Measurements from ENCODE around the gene BGN.

Gene BGN

DNA sequence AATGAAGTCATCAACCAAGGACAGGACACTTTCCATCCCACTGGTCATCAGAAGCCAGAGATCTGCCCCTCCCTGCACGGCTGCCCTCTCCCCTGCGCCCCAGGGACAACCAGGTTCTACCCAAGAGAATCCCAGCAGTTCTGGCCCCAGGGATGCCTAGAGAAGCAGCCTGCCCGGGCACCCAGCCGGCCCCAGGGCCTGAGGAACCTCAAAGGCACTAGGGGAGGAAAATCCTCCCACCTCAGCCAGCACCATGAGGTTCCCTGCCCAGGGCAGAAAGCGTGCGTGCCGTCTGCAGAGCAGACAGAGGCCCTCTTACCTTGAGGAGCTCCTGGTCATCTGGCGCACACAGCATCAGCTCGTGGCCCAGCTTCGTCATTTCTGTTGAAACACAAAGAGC, 32.5 kb upstream of the BGN start:
- DNase-seq = no peak

DNA sequence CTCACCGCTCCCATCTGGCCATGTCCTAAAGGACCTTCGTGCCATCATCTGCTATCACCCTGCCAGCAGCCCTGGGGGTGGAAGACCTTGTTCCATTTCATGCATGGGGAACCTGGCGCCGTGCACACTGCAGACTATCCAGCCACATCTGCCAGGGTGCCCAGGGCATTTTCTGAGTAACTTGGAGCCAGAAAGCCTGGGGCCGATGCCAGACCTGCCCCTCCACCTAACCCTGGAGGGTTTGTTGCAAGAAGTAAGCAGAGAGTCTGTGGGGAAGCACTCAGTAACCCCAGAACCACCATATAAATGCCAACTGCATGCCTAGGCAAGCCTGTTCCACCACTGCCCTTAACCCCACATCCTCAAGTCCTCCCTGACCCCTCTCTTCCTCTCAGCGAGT, 31.7 kb upstream of the BGN start:
- no peak for DNase-seq

DNA sequence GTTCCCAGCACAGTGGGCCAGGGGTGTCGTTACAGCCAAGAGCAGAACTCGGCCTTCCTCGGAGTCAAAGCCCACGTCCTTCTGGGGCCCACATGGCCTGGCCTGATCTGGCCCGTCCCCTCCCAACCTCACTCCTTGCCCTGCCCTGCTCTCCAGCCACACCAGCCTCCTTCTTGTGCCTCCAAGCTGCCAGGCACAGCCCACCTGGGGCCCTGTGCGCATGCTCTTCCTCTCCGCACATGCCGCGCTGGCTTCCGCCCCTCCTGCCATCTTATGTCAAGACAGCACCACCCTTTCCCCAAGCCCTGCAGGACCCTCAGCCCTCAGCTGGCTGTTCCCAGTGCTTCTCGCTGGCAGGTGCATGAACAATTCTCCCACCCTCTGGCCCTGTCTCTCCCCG, 31.2 kb upstream of the BGN start:
- DNase-seq = no peak

DNA sequence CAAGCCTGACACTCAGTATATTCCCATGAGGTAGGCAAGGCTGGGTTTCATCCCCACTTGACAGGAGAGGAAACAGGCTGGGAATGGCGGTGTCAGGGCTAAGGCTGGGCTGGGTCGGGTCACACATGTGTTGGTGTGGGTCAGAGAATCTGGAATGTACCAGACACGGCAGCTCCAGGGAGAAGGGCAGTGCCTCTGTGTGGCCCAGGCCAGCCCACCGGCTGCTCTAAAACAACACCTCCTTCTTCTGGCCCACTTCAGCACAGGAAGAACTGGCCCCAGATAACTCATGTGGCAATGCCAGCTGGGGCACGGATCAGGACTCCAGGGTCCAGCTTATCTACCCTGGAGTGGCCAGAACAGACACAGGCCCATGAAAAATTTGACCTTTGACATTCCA, 30.7 kb upstream of the BGN start:
- no peak for DNase-seq

DNA sequence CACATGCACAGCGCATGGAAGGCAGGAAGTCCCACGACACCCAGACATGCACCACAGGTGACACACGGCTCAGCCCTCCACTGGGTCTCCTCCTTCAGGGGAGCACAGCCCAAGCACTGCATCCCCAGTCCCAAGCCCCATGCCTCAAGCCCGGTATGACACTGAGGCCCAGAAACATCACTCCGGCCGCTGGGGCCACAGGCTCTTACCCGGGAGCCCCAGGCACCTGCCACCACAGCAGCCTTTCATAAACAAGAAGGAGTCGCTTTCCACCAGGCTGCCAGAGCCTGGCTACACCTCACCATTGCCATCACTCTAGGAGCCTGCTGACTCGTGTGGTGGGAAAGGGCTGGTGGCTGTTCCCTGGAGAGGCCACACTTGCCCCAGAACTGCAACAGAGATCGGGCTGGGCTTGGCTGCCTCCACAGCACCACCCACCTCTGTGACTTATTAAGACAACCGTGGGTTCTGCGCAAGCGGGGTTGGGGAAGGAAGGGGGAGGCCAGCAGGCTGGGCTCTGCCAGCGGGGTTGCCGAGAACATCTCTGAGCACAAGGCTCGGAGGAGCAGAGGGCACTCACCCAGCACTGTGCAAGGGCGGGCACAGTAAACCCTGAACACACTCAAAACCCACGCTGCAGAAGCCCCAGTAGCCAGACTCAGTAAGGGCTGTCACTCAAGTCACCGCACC, 28.9 kb upstream of the BGN start:
- DNase-seq = no peak

DNA sequence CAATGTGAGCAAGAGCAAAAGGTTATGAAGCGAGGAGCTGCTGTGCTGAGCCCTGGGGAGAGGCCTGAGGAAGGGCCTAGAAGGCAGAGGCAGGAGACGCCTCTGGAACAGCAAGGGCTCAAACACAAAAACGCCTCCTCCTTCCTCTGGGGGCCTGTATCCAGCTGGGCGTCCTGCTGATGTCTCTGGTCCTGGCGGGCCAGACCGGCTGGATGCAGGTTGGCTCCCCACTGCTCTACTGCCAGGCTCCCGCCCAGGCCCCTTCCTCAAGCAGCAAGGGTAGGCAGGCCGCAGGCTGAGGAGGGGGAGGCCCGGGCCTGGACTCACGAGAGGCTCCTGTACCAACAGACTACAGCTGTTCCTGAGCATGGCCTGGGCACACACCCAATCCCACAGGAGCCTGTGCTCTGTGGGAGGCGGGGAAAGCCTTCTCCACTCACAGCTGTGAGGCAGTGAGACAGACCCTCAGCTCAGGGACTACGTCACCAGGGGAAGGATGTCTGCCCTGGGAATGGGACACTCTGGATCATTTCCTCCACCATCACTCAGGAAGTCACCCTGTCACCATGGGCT, 26.7 kb upstream of the BGN start:
- no peak for DNase-seq

DNA sequence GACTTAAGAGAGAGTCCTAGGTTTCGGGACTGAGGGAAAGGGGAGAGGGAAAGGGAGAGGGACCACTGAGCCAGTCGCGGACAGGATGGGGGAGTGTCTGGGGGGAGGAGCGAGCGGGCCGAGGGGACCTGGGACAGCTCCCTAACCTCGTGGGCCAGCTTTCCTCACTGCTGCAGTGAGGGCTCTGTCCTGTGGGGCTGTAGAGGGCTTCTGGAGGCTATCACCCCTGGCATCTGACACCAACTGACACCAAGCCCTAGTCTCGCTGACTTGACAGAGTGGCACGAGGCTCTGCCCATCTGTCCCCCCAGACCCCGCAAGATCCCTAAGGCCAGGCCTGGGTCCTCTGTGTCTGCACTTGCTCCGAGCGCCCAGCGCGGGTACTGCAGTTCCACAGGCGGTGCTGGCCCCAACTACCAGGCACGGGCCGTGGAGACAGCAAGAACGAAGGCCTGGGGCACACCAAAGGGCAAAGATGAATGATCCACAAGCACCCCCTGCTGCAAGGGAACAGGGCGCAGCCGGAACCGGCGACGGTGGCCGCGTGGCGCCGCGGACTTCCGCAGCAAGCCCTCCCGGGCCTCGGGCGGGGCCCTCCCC, 24.9 kb upstream of the BGN start:
- DNase-seq = peak in 1 of 2 donors; percentile 11

DNA sequence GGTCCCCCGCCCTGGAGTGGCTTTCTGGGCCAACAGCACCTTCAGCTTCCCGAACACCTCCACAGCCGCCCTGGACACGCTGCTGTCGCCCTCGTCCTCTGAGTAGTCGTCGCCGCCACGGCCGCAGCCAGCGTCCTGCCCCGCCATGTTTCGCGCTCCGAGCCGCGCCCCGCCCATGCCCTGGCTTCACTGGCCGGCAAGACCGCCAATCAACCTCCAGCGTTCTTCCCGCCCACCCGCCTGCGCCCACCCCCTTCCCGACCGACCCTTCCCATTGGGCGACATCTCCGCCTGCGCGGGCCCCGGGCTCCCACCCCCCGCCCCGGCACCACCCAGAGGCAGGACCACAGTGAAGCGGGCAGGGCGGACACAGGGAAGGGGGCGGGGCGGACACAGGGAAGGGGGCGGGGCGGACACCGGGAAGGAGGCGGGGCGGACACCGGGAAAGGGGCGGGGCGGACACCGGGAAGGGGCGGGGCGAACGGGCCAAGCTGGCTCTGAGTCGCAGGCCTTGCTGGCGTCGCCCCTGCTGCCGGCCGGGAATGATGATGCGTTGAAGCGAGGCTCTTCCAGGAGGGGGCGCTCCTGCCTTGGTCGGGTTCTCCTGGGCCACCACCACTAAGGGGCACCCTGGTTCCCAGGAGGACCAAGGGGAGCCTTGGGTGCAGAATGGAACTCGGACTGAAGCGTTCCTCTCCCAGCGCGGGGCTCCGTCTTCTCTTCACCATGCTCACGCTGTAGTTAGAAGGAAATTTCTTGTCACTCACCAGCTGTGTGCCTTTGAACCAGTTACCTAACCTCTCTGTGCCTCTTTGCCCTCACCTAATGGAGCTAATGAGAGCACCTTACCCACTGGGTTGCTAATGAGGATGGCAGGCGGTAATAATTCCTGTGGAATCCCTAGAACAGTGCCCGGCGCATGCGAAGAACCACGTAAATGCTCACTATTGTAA, 24.1 kb upstream of the BGN start, which contains the start of gene HAUS7:
Gene HAUS7 (minus strand): TSS at position 166 of the 953 bp plus-strand sequence. CDS start 19 bp downstream, at position 147.
- peak; percentile 81 to 85 for DNase-seq

DNA sequence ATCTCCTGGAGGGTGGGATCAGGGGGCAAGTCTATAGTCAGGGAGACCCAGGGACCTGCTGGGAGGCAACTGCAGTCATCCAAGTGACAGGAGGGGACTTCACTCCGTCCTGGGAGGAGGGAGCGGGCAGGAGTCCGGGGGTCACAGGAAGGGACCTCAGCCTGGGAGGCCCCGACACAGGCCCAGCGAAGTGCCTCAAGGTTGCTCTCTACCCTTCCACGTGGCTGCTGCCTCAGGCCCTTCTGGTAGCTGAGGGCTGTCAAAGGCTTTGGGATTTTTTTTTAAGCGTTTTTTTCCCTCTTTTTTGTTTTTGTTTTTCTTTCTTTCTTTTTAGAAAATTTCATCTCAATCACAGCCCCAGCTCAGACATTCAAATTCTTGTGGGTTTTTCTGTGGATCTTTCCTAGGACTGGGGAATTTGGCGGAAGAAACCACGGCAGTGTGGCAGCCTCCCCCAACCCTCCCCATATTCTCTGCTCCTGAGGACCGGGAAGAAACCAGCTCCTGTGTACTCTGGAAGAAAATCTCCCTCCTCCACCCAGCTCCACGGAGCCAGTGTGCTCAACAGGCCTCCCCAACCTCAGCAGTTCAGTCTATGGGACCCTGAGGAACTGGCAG, 23.0 kb upstream of the BGN start:
- DNase-seq = no peak

DNA sequence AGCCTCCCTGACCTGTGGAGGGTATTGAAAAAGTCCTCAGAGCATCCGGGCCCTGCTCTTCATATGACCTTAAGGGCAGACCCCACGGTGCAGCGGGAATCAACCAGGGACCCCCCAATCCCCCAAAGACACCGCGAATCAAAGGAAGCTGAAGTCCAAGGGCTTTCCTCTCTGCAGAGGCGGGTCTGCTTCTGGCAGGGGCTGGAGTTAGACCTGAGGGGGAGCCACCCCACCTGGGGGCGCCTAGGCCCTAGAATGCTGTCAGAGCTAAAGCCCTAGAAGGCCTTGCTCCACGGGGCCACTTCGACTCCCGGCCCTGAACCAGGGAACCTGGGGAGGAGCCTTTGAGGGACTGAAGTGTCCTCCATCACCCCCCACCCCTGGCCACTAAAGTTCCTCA, 21.7 kb upstream of the BGN start:
- no peak for DNase-seq

DNA sequence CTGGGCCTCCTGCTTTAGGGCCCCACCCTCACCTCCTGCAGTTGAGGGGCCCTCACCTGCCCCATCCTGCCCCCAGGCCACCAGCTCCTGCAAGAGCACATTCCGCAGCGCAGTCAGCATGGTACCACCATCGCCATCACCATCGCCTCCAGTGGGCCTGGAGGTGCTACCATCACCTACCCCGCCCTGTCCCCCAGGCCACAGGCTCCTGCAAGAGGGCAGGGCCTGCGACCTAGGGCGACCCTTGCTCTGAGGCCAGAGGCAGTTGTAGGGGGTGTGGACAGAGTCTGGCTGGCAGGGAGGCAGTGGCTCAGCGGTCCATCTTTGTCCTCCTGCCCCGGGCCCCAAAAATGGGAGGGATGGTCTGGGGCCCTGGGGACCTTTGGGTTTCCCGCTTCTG, 20.5 kb upstream of the BGN start:
- DNase-seq = no peak

DNA sequence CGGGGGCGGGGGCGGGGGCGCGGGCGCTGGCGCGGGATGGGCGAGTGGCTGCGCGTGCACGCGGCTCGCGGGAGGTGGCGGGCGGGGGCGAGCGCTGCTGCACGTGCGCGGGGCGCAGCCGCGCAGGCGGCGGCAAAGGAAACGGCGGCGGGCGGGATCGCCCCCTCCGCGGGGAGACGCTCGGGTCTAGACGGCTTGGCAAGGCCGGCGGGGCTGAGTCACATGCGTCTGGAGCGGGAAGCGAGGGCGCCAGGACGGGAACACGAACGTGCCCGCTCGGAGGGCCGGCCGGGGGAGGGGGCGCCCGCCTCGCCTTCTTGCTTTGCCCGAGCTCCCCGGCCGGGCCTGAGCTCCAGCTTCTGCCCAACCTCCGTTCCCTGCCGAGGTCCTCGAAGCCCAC, 20.1 kb upstream of the BGN start:
- DNase-seq = peak; percentile 10 to 27

DNA sequence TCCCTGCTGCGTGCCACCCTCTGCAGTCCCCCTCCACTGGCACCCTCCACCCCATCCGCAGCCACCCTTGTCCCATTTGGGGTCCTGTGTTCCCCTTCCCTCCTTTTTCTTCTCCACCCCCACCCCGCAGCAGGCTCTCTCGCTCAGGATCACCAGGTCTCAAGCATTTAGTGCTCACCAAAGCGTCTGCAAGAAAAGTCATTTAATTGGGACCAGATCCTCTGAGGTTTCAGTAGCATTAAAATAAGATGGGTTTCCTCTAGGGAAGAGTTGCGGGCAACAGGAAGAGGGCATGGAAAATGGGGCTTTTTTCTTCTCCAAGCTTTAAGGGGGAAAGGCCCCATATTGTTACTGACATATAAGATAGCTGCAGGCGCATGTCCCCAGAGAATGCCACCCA, 19.5 kb upstream of the BGN start:
- DNase-seq = no peak

DNA sequence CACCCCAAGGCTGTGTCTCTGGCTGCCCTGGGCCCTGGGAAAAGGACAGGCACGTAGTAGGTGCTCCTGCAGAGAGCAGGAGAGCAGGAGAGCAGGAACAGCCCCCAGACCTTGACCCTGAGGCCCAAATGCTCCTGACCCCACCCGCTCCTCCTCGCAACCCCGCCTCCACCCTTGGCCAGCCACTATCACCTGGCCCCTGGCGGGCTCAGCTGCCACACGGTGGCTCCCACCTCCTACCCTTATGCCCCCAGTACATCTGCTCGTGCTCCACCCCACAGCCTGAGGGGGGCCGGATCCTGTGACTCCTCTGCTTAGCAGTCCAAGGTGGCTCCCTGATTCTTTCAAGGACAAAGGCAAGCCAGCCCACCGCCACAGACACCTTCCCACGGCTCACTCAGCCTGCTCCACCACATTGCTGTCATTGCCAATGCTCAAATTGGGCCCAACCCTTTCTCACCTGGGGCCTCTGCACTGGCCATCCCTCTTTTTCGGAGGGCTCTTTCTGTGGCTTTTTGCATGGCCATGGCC, 19.0 kb upstream of the BGN start:
- DNase-seq = no peak

DNA sequence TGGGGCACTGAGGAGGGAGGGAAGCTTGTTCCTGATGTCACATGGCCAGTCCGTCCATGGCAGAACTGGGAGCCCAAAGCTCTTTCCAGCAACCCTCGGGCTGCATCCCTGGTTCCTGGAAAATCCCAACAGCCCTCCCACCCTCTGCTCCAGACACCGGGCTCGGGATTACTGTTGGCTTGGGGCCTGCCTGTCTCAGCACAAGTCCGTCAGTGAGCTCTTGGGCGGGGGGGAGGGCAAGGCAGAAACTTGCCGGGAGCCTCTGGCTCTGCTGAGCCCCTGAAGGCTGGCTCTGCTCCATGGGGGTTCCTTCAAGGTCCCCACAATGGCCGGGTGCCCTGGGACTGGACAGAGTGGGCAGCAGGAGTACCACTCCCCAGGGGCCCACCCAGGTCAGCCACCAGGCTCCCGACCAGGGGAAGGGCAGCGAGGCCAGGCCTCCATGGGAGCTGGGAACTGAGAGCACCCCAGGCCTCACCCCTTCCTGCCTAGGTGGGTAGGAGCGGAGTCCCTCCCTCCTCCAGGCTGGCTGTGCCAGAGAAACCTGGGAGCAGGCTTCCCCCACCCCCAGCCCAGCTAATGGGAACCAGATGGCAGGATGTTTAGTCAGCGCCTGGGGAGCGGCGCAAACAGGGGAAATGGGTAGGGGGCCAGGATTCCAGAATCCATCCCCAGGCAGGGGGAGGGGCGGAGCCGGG, 18.0 kb upstream of the BGN start:
- DNase-seq = no peak

DNA sequence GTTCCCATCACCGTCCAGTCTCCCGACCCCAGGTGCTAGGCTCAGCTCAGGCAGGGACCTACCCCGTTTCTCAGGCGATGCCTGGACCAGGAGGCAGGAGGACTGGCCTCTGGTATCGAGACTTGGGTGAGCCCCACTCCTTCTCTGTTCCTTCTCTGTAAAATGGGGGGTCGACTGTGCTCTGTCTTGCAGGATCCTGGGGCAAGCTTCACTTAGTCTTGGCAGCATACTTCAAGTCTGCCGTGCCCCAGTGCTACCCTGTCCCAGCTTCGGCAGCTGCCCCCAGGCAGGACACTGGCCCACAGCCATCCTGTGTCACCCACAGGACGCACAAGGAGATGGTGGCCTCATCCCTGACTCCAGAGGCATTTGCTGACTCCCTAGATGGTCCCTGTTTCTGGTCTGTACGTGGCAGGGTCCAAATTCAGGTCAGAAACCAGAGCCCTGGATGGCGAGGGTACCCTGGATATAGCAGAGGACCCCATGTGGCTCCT, 17.4 kb upstream of the BGN start:
- no peak for DNase-seq

DNA sequence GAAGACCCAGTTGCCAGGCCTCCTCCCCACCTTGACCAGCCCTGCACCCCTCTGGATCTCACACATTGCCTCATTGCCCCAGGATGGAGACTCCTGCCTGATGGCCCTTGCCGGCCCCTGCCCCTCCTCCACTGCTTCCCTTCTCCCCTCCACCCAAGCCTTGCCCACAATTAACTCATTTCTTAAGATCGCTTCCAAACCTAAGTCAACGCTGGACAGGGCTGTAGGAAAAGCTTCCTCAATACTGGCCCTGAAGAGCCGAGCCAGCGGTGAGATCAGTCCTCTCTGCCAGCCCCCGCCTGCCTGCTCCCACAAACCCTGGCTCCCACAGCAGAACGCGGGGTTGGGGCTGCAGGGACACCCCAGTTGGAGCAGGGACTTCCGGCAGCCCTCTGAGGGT, 16.9 kb upstream of the BGN start:
- no peak for DNase-seq

DNA sequence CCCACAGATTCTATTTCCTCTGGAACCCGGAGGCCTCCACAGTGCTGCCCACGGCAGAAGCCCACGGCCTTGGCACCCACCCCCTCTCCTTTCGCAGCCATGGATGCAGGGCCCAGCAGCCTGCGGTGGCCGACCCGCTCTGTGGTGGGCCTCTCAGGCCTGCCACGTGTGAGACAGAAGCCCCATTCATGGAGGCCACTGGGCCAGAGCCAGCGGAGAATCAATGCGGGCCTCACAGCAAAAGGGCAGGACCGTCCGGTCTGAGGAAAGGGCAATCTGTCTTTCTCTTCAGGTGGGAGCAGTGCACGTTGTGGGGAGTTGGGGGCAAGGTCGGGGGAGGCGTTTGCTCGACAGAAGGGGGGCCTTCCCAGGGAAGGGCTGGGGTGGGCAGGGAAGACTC, 16.0 kb upstream of the BGN start:
- no peak for DNase-seq

DNA sequence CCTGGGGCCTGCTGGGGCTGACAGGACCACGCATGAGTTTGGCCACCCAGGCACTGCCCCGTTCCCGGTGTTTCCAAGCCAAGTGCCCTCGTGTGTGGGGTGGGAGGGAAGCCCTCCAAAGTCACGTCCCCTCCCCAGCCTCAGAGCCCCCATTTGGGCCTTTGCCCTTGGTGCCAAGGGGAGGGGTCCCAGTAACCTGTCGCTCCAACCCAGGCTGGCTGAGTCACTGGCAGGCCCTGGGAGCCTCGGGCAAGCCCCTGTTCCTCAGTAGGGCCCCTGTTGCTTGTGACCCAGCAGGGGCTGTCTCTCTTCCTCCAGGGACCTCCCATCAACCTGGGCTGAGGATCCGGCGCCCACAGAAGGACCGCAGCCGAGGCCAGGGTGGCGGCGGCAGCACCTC, 13.7 kb upstream of the BGN start:
- DNase-seq = no peak

DNA sequence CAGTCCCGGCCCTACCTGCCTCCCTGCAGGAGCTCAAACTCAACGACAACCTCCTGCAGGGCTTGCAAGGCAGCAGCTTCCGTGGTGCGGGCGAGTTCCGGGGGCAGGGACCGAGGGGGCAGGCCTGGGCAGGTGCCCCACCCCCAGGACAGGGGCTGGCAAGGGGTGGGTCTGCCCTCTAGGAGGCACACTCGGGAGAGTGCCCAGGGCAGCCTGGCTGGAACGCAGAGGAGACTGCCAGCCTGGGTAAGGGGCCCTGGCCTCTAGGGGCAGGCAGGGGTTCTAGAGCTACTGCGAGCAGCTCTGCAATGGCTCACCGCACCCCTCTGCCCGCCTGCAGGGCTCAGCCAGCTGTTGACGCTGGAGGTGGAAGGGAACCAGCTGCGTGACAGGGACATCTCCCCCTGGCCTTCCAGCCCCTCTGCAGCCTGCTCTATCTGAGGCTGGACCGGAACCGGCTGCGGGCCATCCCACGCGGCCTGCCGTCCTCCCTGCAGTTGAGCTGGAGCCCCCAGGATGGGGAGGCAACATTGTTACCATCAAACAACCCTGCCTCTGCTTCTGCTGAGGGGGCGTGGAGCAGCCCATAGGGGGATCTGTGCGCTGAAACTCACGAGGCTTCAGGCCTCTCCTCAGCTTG, 12.3 kb upstream of the BGN start:
- no peak for DNase-seq

DNA sequence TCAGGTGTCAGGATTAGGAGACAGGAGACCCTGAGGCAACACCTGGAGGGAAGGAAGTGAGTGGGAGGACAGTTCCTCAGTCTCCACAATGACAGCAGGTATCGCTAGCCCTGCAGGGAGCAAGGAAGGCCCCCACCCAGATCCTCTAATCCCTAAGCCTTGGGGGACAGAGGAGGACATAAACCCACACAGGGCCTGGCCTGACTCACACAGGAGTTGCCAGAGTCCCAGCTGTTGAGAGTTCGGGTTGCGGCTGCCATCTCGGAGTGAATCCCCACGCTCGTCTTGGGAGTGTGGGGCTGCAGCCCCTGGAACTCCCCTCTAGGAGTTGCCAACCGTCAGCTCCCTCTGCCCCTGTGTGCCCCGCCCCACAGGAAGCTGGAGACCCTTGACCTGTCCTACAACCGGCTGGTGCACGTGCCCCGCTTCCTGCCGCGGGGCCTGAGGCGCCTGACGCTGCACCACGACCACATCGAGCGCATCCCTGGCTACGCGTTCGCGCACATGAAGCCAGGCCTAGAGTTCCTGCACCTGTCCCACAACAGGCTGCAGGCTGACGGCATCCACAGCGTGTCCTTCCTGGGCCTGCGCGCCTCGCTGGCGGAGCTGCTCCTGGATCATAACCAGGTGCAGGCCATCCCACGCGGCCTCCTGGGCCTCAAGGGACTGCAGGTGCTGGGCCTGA, 9.2 kb upstream of the BGN start:
- no peak for DNase-seq

Data from stimulated activated CD4-positive, alpha-beta T cell treated with anti-CD3 and anti-CD28 coated beads, Interleukin-2, amount 100 ng/mL, for 48 hours (primary cell).